Pancreas (tissue), 10 donors: ENCODE data around the gene ZCCHC17. TPM values are rescaled to one million over a fixed set of nuclear protein-coding genes. Genes with fewer than 3 reads are reported as not detected.

Experiments
- ATAC-seq, 4 donors: fragments of 200-7000 bp; cut with Tn5 transposase; one replicate each; pipeline versions ENCODE4 v1.8.0 to v1.9.1; 2020; ENCODE audit warnings: mild to moderate bottlenecking in 4 of 4, moderate library complexity in 4 of 4
- DNase-seq, 6 donors: peaks; one replicate each; pipeline ENCODE4 v3.0.0-alpha.2; 2020
- FAIRE-seq: peaks from 2 replicates; lab custom pipeline; 2012; peaks lifted over from hg19 to GRCh38; lab: Jason Lieb, UNC
- H3K27ac ChIP-seq, 4 donors: fragments of 200-600 bp; sonication (generic); 1 replicate in 3 of 4; 2 replicates in 1 of 4; pipeline versions ENCODE4 v1.5.0 to v1.8.0; 2020
- H3K27me3 ChIP-seq, 4 donors: fragments of 200-600 bp; one replicate each; pipeline ENCODE4 v1.8.0; 2021
- H3K36me3 ChIP-seq, 3 donors: fragments of 200-600 bp; sonication (generic) in 1 of 3; one replicate each; pipeline versions ENCODE4 v1.5.0 to v1.8.0; 2020 to 2021
- H3K4me1 ChIP-seq, 3 donors: fragments of 200-600 bp; one replicate each; pipeline ENCODE4 v1.8.0; 2021
- H3K4me3 ChIP-seq, 4 donors: fragments of 200-600 bp; sonication (generic) in 2 of 4; one replicate each; pipeline versions ENCODE4 v1.5.0 to v1.8.0; 2020 to 2021
- H3K9me3 ChIP-seq, 4 donors: fragments of 200-600 bp; one replicate each; pipeline ENCODE4 v1.8.0; 2021
- CTCF ChIP-seq, 4 donors: fragments of 200-600 bp; sonication (generic) in 3 of 4; IDR thresholded peaks; one replicate each; pipeline versions ENCODE4 v1.5.0 to v1.8.0; 2021; ENCODE audit warnings: antibody characterized with exemption in 4 of 4
- WGBS, 2 donors: extraction: QIAGEN DNeasy Blood & Tissue Kit; methylation state at CpG; one replicate each; pipeline ENCODE4 v1.1.7; 2013; 5-methylcytosine and 5-hydroxymethylcytosine counted together
- intact Hi-C, 3 donors: fragments of 100-400 bp; cut with DNase I; formaldehyde crosslinking; loops; one replicate each; pipeline versions ENCODE4 v1.11.1 to v1.14.2; 2022
- polyA plus RNA-seq, 2 donors: library from polyadenylated mRNA; stranded (reverse); fragments of 200-250 nt; gene quantifications; one replicate each; pipeline ENCODE4 v1.2.3, GENCODE V29; 2013
- total RNA-seq, 6 donors: library from RNA; stranded (reverse); fragmentation: NEBNext Ultra II Directional in 4 of 6; extraction: Animal tissue kit (Norgen Biotek cat#: 25700) in 4 of 6; gene quantifications; one replicate each; pipeline versions ENCODE4 v1.2.1 to v1.2.4, GENCODE V29; 2021 to 2023
- donor health status: healthy with polysubstance abuse.
- donor health status: DM: no; HTN: no; CAD: no; lungs with moderate emphysema.
- donor health status: DM: no; HTN: no; CAD: no.
- donor health status: control.
- donor health status: control.
- donor health status: Bipolar disorder and iron deficiency.
- donor health status: DM: yes; HTN: yes; CAD: no.
- donor health status: DM: no; HTN: no; CAD: no.
- donor health status: DM: no; HTN: no; CAD: no.
- donor health status: DM: yes; HTN: yes; CAD: no.

ZCCHC17 gene
- total and polyA plus RNA-seq, 8 donors = 5.6 to 20.3 (median 9.5) TPM

GRCh38 chr1:31300193-31300592 lies 3.4 kb downstream of the ZCCHC17 start:
- no peaks in the 10 kb centered on the region for H3K9me3 ChIP-seq
- no peak for DNase-seq
- ATAC-seq = no peak
- H3K27ac ChIP-seq = no peak overlapping the region
- H3K36me3 ChIP-seq = no peaks in the 10 kb centered on the region
- intact Hi-C loops = no loop called here
- WGBS, 2 donors = 95 to 96% methylated on average over 3 of the region's 3 CpGs
- H3K4me1 ChIP-seq = peaks cover 0 to 17% (median 6%) of the 10 kb centered on the region in 3 donors
- no peaks in the 10 kb centered on the region for H3K27me3 ChIP-seq
- no peak for FAIRE-seq
- TF ChIP-seq CTCF (IDR thresholded peaks at IDR 0.05) = no peak
- H3K4me3 ChIP-seq = no peak overlapping the region

GRCh38 chr1:31302709-31303441 lies 6.0 kb downstream of the ZCCHC17 start:
- intact Hi-C loops = no loop called here
- no peak for FAIRE-seq
- no peak for ATAC-seq

GRCh38 chr1:31306278-31306677 lies 9.4 kb downstream of the ZCCHC17 start:
- peaks cover 0 to 5% (median 3%) of the 10 kb centered on the region in 3 donors for H3K36me3 ChIP-seq
- no peak overlapping the region for H3K27ac ChIP-seq
- no peak for FAIRE-seq
- intact Hi-C loops = no loop called here
- no peaks in the 10 kb centered on the region for H3K4me1 ChIP-seq
- DNase-seq = no peak
- H3K9me3 ChIP-seq = no peaks in the 10 kb centered on the region
- no peaks in the 10 kb centered on the region for H3K27me3 ChIP-seq
- no peak for ATAC-seq
- no peak for TF ChIP-seq CTCF (IDR thresholded peaks at IDR 0.05)
- 86 to 93% methylated on average over 3 of the region's 3 CpGs for WGBS, 2 donors
- no peak overlapping the region for H3K4me3 ChIP-seq

More at GRCh38 chr1:31302709-31303441, 6.0 kb downstream of the ZCCHC17 start:
- no peaks in the 10 kb centered on the region for H3K36me3 ChIP-seq
- TF ChIP-seq CTCF (IDR thresholded peaks at IDR 0.05) = no peak
- H3K4me1 ChIP-seq = peaks cover 0 to 5% (median 3%) of the 10 kb centered on the region in 3 donors
- H3K4me3 ChIP-seq = no peak overlapping the region
- 78 to 79% methylated on average over 7 of the region's 7 CpGs for WGBS, 2 donors
- no peak for DNase-seq
- no peaks in the 10 kb centered on the region for H3K9me3 ChIP-seq
- no peak overlapping the region for H3K27ac ChIP-seq
- no peaks in the 10 kb centered on the region for H3K27me3 ChIP-seq

- H3K27me3 ChIP-seq = no peaks in the 10 kb centered on the region
- no peak for FAIRE-seq
- no peak overlapping the region for H3K4me3 ChIP-seq
- WGBS, 2 donors = 0 to 39% methylated on average over 1 of the region's 1 CpG
- no peak for ATAC-seq
- H3K4me1 ChIP-seq = no peaks in the 10 kb centered on the region
- no peak for TF ChIP-seq CTCF (IDR thresholded peaks at IDR 0.05)
- no peak for DNase-seq
- H3K9me3 ChIP-seq = no peaks in the 10 kb centered on the region
- intact Hi-C loops = no loop called here
- H3K27ac ChIP-seq = no peak overlapping the region
- peaks cover 0 to 16% (median 8%) of the 10 kb centered on the region in 3 donors for H3K36me3 ChIP-seq
Observed at GRCh38 chr1:31308036-31308435, 11.2 kb downstream of the ZCCHC17 start.

GRCh38 chr1:31310198-31310597 lies 13.4 kb downstream of the ZCCHC17 start:
- Histone ChIP-seq H3K9me3 (no peaks in the 10 kb centered on the region), H3K27me3 (no peaks in the 10 kb centered on the region), H3K4me1 (no peaks in the 10 kb centered on the region), H3K4me3 (no peak overlapping the region), H3K27ac (no peak overlapping the region), H3K36me3 (peaks cover 0 to 16% (median 8%) of the 10 kb centered on the region in 3 donors)
- DNase-seq = no peak
- 89 to 91% methylated on average over 4 of the region's 4 CpGs for WGBS, 2 donors
- FAIRE-seq = no peak
- intact Hi-C loops = no loop called here
- no peak for ATAC-seq
- no peak for TF ChIP-seq CTCF (IDR thresholded peaks at IDR 0.05)
